CD4-positive, alpha-beta T cell treated with Interleukin-6 for 4 hours (primary cell): Measurements from ENCODE around the gene RSPO4.

Experiments used
- DNase-seq: peaks from one replicate; pipeline ENCODE4 v3.0.0-alpha.2; 2020; ENCODE audit warnings: mixed read lengths

Gene RSPO4

DNA sequence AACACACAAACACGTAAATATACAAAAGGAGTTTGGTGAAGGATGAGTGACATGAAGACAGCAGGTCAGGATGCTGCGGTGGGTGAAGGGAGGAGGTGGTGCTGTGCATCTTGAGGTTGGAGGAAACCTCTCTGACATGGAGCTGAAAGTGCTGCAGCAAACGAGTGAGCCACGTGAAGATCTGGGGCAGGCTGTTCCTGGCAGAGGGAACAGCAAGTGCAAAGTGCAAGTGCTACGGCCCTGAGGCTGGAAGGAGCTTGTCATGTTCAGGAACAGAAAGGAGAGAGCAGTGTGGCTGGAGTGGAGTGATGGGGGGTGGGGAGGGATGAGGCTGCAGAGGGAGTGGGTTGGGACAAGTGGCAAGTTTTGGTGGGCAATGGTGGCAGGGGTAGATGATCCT is 61.2 kb downstream of the RSPO4 start:
- DNase-seq, result no peak

DNA sequence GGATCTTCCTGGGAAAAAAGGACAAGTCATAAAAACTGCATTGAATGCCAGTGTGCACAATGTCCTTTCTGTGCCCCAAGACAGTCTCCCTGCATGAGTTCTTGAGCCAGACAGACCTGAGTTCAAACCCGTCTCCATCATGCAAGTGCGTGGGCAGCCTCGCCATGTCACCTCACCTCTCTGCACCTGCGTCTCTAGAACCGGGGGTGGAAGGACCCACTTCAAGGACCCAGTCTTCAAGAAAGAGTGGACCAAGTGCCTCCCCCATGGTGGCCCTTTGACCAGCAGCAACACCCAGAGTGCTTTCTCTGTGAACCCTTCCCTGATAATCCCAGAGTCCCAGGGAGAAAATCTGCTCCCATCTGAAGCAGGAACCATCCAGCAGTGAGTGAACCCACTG is 62.5 kb downstream of the RSPO4 start:
- no peak for DNase-seq

DNA sequence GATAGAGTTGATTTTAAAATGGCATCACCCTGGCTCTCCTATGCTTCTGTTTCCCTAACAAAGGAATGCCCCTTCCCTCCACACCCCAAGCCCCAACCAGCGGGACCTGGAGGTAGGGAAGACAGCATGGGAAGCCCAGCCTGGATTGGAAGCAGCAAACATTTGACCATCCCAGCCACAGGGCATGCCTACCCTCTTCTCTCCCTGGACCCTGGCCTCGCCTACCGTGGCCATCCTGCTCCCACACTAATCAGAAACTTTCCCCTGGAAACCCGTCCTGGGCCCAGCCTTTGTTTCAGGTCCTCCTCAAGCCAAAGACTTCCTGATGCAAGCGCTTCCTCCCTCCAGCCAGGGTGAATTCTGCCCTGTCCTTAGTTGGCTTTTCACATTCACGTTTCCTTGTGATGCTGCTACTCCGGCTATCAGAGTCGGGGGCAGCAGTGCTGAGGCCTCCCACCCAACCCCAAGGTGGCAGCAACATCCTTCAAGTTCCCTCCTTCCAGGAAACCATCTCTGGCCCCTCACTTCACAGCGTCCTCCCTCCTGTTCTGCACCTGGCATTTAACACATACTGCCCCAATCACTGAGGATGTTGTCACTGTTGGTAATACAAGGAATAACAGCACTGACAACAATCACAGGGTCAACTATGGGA is 67.8 kb downstream of the RSPO4 start:
- DNase-seq, result no peak

- no peak for DNase-seq
Observed at GRCh38 chr20:933029-933428, 69.1 kb downstream of the RSPO4 start.

- DNase-seq, result no peak
Observed at GRCh38 chr20:931401-931800, 70.7 kb downstream of the RSPO4 start.

DNA sequence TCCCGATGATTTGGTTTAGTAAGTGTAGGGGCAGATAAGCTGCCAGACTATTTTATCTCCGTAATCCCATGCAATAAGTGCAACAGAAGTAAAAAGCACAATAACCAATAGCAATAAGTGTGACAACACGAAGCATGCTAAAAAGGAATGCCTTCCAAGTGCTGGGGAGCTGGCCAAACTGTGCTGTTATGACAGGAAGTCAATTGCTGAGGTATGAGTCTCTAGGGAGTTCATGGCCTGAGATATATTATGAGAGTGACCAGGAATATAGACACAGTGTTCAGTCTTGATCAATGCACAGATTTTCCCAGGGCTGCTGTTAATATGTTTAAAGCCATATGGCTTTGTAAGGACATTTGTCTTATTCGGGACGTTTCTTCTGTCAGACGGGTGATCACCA is 75.4 kb downstream of the RSPO4 start:
- no peak for DNase-seq

DNA sequence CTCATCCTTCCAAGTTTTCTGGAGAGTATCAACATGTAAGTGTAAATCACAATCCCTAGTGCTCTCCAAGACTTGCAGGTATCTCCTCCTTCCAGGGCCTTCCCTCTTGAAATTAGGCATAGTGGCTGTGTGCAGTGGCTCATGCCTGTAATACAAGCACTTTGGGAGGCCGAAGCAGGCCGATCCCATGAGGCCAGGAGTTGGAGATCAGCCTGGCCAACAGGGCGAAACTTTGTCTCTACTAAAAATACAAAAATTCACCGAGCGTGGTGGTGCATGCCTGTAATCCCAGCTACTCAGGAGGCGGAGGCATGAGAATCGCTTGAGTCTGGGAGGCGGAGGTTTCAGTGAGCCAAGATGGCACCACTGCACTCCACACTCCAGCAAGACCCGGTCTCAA is 76.6 kb downstream of the RSPO4 start:
- DNase-seq, result no peak

DNA sequence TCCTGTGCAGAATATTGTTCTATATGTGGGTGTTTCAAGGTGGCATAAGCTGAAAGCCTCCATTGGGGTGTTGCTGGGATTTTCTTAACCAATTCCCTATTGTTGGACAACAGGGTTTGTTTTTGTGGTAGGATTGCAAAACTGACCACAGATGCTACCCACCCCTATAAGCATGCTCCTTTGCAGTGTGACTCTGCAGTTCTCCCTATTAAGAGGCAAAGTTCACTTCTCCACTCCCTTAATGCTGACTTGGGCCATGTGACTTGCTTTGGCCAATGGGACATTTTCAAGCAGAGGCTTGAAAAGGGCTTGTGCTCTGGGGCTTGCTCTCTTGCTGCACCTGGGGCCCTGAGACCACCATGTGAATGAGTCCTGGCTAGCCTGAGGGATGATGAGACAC is 77.5 kb downstream of the RSPO4 start:
- no peak for DNase-seq

GRCh38 chr20:922781-923180 is 79.3 kb downstream of the RSPO4 start:
- DNase-seq, result no peak

GRCh38 chr20:921068-921467 is 81.0 kb downstream of the RSPO4 start:
- DNase-seq, result no peak

- DNase-seq, result no peak
Observed at GRCh38 chr20:920311-920710, 81.8 kb downstream of the RSPO4 start.

- DNase-seq, result no peak
Observed at GRCh38 chr20:919491-919916, 82.6 kb downstream of the RSPO4 start.

- no peak for DNase-seq
Observed at GRCh38 chr20:917416-917815, 84.7 kb downstream of the RSPO4 start.

- DNase-seq, result no peak
Observed at GRCh38 chr20:916825-917224, 85.3 kb downstream of the RSPO4 start.

GRCh38 chr20:916125-916799 is 85.8 kb downstream of the RSPO4 start, which contains the start of gene ANGPT4:
Gene ANGPT4 (minus strand): TSS chr20:916334. CDS start chr20:916214, 120 bp downstream.
- no peak for DNase-seq

DNA sequence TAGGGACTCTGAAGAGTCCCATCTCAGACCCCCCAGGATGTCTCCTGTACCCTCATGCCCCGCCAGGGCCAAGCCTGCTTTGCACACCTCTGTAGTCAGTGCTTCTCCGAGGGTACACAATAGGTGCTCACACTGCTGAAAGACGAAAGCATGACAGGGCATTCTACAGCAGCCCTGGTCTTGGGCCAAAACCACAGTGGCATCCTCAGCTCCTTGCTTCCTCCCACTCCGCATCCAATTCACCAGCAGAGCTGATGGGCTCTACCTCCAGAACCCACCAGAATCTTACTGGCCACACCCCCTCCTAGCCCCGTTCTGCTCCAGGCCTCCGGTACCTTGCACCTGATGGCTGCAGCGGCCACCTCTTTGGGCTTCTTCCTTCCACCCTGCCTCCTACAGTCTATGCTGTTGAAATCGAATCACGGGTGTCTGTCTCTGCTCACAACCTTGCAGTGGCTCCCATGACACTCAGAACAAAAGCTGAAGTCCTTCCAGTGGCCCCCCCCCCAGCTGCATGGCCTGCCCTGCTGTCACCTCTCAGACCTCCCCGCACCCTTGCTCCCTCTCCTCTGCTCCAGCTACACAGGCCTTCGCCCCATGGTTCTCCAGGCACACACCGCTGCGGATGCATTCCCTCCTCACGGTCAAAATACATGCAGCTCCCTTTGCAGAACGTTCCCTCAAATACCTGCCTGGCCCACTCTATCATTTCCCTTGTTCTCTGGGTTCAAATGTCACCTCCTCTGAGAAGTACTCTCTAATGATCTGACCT is 87.2 kb downstream of the RSPO4 start:
- DNase-seq, result no peak

- DNase-seq, result no peak
Observed at GRCh38 chr20:913306-913849, 88.7 kb downstream of the RSPO4 start.

DNA sequence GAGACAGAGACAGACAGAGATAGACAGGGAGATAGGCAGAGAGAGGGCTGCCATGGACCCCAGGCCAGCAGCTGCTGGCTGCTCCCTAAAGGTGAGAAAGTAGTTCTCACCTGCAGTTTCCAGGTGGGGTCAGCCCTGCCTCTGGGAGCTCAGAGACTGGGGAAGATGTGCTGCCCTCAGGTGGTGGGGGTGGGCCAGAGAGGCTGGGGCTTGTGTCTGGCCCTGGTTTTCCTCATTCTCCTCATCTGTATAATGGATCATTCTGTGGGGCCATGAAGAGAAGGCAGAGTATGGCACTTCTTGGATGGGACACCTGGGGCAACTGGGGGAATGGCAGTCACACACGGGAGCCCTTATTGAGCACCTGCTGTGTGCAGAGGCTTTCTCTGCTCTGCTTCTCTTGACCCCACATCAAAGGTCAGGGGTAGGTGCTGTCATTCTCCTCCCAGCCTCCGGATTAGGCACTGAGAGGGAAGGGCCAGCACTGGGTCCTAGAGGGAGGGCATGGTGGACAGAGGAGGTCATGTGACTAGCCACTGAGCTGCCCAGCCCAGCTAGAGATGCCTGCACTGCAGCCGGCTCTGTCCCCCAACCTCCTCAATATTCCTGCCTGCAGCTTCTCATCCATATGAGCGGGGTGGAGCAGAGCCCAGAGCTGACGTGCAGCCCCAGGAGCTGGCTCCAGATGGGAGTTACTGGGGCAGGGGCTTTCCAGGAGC is 90.1 kb downstream of the RSPO4 start:
- DNase-seq, result peak; percentile 41

DNA sequence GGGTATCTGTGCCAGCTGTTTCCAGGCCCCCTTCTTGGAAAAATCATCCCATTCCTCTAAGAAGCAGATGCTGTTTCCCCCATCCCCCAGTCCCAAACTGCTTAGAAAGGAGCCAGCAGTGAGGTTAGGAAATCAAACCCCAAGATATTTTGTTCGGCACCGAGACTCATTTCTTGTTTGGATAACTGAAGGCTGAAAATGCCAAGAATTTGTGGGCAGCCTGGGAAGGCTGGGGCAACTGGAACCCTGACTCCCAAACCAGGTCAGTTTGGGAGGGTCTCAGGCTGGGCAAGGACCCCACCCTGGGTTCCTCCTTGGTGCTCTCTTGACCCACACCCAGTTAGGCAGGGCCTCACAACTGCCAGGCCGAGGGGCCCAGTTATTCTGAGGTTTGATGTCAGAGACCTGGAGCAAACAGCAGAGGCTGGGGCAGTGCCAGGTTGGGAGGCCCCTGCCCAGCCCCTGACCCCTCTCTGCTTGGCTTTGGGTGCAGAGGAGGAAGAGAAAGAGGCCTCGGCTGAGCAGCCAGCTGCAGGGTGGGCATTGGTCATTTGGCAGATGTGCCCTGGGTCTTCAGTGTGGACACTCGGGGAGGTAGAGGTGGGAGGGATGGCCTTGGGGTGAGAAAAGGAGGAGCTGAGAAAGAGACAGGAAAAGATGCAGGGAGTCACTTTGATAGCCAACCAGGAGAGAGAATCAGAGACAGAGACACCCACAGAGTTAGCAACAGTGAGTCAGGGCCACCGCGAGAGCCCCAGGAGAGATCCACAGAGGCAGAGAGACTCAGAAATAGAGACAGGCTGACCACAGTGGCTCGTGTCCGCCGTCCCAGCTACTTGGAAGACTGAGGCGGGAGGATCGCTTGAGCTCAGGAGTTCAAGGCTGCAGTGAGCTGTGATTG is 91.0 kb downstream of the RSPO4 start:
- no peak for DNase-seq

- no peak for DNase-seq
Observed at GRCh38 chr20:910132-910869, 91.8 kb downstream of the RSPO4 start.

- DNase-seq, result no peak
Observed at GRCh38 chr20:909641-910040, 92.5 kb downstream of the RSPO4 start.
